ENCODE data around the gene SLC36A1. TPM values are rescaled to one million over a fixed set of nuclear protein-coding genes. Genes with fewer than 3 reads are reported as not detected.
"Not testable (repeated sequence)": the region's sequence is repeated elsewhere in the genome, so short reads cannot be mapped to it uniquely, and the experiment has no call there.

Gene SLC36A1
- total RNA-seq, 1 donor from 2014 or later, result 14.1 TPM

- Mint-ChIP-seq H3K27me3 (peaks cover 24% of the 10 kb centered on the region), H3K4me1 (no peaks in the 10 kb centered on the region), H3K36me3 (ENCODE audit: low read depth) (peaks cover 2% of the 10 kb centered on the region), H3K27ac (no peak overlapping the region), H3K4me3 (no peak overlapping the region), H3K9me3 (peaks cover 11% of the 10 kb centered on the region)
- ChIA-PET POLR2A (no interaction called here), CTCF (no interaction called here)
- intact Hi-C loops (cut with micrococcal nuclease), result no loop called here
- TF ChIP-seq, protein P1, sequence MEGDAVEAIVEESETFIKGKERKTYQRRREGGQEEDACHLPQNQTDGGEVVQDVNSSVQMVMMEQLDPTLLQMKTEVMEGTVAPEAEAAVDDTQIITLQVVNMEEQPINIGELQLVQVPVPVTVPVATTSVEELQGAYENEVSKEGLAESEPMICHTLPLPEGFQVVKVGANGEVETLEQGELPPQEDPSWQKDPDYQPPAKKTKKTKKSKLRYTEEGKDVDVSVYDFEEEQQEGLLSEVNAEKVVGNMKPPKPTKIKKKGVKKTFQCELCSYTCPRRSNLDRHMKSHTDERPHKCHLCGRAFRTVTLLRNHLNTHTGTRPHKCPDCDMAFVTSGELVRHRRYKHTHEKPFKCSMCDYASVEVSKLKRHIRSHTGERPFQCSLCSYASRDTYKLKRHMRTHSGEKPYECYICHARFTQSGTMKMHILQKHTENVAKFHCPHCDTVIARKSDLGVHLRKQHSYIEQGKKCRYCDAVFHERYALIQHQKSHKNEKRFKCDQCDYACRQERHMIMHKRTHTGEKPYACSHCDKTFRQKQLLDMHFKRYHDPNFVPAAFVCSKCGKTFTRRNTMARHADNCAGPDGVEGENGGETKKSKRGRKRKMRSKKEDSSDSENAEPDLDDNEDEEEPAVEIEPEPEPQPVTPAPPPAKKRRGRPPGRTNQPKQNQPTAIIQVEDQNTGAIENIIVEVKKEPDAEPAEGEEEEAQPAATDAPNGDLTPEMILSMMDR (IDR thresholded peaks at IDR 0.05), result no peak
- DNase-seq (no peak), ATAC-seq (ENCODE audit: low read depth) (no peak)
These were observed 33.6 kb upstream of the SLC36A1 start for GRCh38 chr5:151413800-151414199.

DNA sequence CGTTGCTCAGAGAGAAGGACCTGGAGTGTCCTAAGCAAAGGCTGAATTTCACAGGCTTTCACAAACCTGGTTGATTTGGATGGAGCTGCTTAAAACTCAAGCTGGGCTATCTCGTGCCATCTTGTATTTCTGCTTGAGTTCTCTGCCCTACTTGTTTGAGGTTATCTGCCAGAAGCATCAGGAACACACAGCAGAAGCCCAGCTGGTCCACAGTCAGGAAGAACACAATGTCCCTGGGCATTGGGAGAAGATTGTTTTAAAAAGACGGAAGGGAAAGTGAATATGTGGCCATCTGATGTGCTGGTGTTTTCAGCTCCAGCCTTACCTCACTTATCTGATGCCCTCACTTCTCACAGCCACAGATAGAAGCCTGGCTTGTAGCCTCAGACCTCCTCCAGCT is 32.9 kb upstream of the SLC36A1 start:
- no peak overlapping the region for H3K27ac Mint-ChIP-seq
- DNase-seq (no peak), ATAC-seq (ENCODE audit: low read depth) (no peak)
- POLR2A ChIA-PET, result no interaction called here
- TF ChIP-seq, protein P1 (IDR thresholded peaks at IDR 0.05), result no peak
- H3K9me3 Mint-ChIP-seq, result peaks cover 11% of the 10 kb centered on the region
- H3K4me1 Mint-ChIP-seq, result no peaks in the 10 kb centered on the region
- H3K27me3 Mint-ChIP-seq, result peaks cover 22% of the 10 kb centered on the region
- H3K4me3 Mint-ChIP-seq, result no peak overlapping the region
- peaks cover 2% of the 10 kb centered on the region for H3K36me3 Mint-ChIP-seq (ENCODE audit: low read depth)
- intact Hi-C loops (cut with micrococcal nuclease), result no loop called here
- CTCF ChIA-PET, result no interaction called here

GRCh38 chr5:151417712-151418111 is 29.7 kb upstream of the SLC36A1 start:
- no peak overlapping the region for H3K4me3 Mint-ChIP-seq
- no peak overlapping the region for H3K27ac Mint-ChIP-seq
- POLR2A ChIA-PET, result no interaction called here
- H3K9me3 Mint-ChIP-seq, result peaks cover 11% of the 10 kb centered on the region
- TF ChIP-seq, protein P1 (IDR thresholded peaks at IDR 0.05), result no peak
- CTCF ChIA-PET, result no interaction called here
- peaks cover 14% of the 10 kb centered on the region for H3K27me3 Mint-ChIP-seq
- DNase-seq, result no peak
- peaks cover 2% of the 10 kb centered on the region for H3K36me3 Mint-ChIP-seq (ENCODE audit: low read depth)
- intact Hi-C loops (cut with micrococcal nuclease), result no loop called here
- no peak for ATAC-seq (ENCODE audit: low read depth)
- no peaks in the 10 kb centered on the region for H3K4me1 Mint-ChIP-seq

GRCh38 chr5:151420127-151420526 is 27.3 kb upstream of the SLC36A1 start:
- no peak overlapping the region for H3K4me3 Mint-ChIP-seq
- intact Hi-C loops (cut with micrococcal nuclease), result no loop called here
- no peaks in the 10 kb centered on the region for H3K4me1 Mint-ChIP-seq
- H3K27me3 Mint-ChIP-seq, result peaks cover 23% of the 10 kb centered on the region
- peaks cover 11% of the 10 kb centered on the region for H3K9me3 Mint-ChIP-seq
- DNase-seq (no peak), ATAC-seq (ENCODE audit: low read depth) (no peak)
- TF ChIP-seq, protein P1 (IDR thresholded peaks at IDR 0.05), result no peak
- POLR2A ChIA-PET, result no interaction called here
- no peak overlapping the region for H3K27ac Mint-ChIP-seq
- CTCF ChIA-PET, result no interaction called here
- peaks cover 2% of the 10 kb centered on the region for H3K36me3 Mint-ChIP-seq (ENCODE audit: low read depth)

DNA sequence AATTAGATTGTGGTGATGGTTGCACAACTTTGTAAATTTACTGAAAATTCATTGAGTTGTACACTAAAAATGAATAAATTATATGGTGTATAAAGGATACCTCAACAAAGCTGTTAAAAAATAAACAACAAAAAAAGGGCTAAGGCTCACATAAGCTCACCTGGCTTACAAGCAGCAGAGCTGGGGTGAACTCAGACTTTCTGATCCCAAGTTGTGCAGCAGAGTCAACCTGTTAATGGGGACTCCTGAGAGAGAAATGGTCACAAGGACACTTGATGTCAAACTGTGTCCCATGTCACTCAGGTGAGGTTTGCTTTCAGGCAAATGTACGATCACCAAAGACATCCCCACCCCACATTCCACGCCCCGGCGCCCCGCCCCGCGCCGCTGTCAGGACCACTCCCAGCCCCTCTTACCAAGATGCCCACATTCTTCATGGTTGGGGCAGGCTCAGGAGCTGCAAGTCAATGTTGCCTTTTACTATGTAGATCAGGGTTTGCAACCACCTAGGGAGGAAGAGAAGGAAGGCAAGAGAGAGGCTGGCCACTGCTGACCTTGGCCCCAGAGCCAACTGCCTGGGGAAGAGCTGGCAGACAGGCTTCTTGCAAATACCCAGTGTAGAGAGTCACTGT is 22.4 kb upstream of the SLC36A1 start:
- Mint-ChIP-seq H3K27me3 (peaks cover 19% of the 10 kb centered on the region), H3K9me3 (no peaks in the 10 kb centered on the region), H3K4me3 (no peak overlapping the region), H3K27ac (no peak overlapping the region), H3K36me3 (ENCODE audit: low read depth) (no peaks in the 10 kb centered on the region), H3K4me1 (peaks cover 22% of the 10 kb centered on the region)
- ATAC-seq (ENCODE audit: low read depth) (no peak), DNase-seq (no peak)
- intact Hi-C loops (cut with micrococcal nuclease), result no loop called here
- TF ChIP-seq, protein P1 (IDR thresholded peaks at IDR 0.05), result no peak
- CTCF ChIA-PET, result no interaction called here
- POLR2A ChIA-PET, result no interaction called here

DNA sequence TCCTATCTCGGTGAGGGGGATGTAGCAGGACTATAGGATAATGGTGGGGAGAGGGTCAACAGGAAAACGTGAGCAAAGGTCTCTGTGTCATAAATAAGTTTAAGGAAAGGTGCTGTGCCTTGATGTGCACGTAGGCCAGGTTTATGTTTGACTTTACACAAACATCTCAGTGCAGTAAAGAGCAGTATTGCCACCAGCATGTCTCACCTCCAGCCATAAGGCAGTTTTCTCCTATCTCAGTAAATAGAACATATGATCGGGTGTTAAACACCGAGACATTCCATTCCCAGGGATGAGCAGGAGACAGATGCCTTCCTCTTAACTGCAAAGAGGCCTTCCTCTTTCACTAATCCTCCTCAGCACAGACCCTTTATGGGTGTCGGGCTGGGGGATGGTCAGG is 21.1 kb upstream of the SLC36A1 start:
- DNase-seq; H3K27ac Mint-ChIP-seq; H3K36me3 Mint-ChIP-seq (ENCODE audit: low read depth); CTCF ChIA-PET; H3K4me3 Mint-ChIP-seq; H3K9me3 Mint-ChIP-seq; intact Hi-C loops (cut with micrococcal nuclease); ATAC-seq (ENCODE audit: low read depth): not testable (repeated sequence)
- H3K4me1 Mint-ChIP-seq, result peaks cover 22% of the 10 kb centered on the region
- peaks cover 19% of the 10 kb centered on the region for H3K27me3 Mint-ChIP-seq
- POLR2A ChIA-PET, result interaction anchor here (1.3 kb wide), 1 partner anchor 21 kb away, joined by 13 read pairs; the partner anchor contains the start of gene SLC36A1

Data from activated B cell treated with CpG ODN at 0.5 μM for 24 hours (primary cell).